Activated CD8-positive, alpha-beta T cell treated with anti-CD3 and anti-CD28 coated beads, Interleukin-2, amount 10 ng/mL, durations not matched to agents 7 days and 5 days (primary cell): ENCODE data around the gene CD34. TPM values are rescaled to one million over a fixed set of nuclear protein-coding genes. Genes with fewer than 3 reads are reported as not detected.
"Not testable (repeated sequence)": the region's sequence is repeated elsewhere in the genome, so short reads cannot be mapped to it uniquely, and the experiment has no call there.

Experiments
- ATAC-seq: fragments of 150-1000 bp; cut with Tn5 transposase; one replicate; pipeline ENCODE4 v1.10.0; 2021; ENCODE audit warnings: moderate library complexity
- CTCF ChIA-PET: fragments of 350-600 bp; sonication (Branson Sonifier 250); formaldehyde crosslinking; loops from one replicate; lab custom pipeline; 2021; ENCODE audit warnings: antibody characterized with exemption; lab: Charles Lee
- POLR2A ChIA-PET: fragments of 350-600 bp; sonication (Branson Sonifier 250); formaldehyde crosslinking; loops from one replicate; lab custom pipeline; 2021; ENCODE audit warnings: antibody characterized with exemption; lab: Charles Lee
- DNase-seq: peaks from one replicate; pipeline ENCODE4 v3.0.0-alpha.2; 2020
- H3K27ac Mint-ChIP-seq: one replicate; pipeline ENCODE4 v1.8.0; 2021; ENCODE audit warnings: mild to moderate bottlenecking, mixed read lengths
- H3K27me3 Mint-ChIP-seq: one replicate; pipeline ENCODE4 v1.8.0; 2021; ENCODE audit warnings: low read depth, mixed read lengths
- H3K36me3 Mint-ChIP-seq: one replicate; pipeline ENCODE4 v1.8.0; 2021; ENCODE audit warnings: low read depth, mixed read lengths
- H3K4me1 Mint-ChIP-seq: one replicate; pipeline ENCODE4 v1.8.0; 2021; ENCODE audit warnings: low read depth, mixed read lengths
- H3K4me3 Mint-ChIP-seq: one replicate; pipeline ENCODE4 v1.8.0; 2021; ENCODE audit warnings: mild to moderate bottlenecking, mixed read lengths
- H3K9me3 Mint-ChIP-seq: one replicate; pipeline ENCODE4 v1.8.0; 2022; ENCODE audit warnings: mixed read lengths; ENCODE audit not compliant: insufficient read depth
- total RNA-seq, 2 experiments: library from RNA; stranded (reverse); gene quantifications; one replicate each; pipeline ENCODE4 v1.2.3, GENCODE V29; 2021

CD34 gene
- total RNA-seq, 2 experiments from 2014 or later = not detected

- POLR2A ChIA-PET = interaction anchor here (0.6 to 2.3 kb wide), 5 partner anchors 12 to 79 kb away, joined by 3 to 20 read pairs (median 6); no protein-coding TSS in a partner anchor
- peaks cover 2% of the 10 kb centered on the region for H3K27me3 Mint-ChIP-seq
- ATAC-seq (no peak), DNase-seq (no peak)
- H3K4me3 Mint-ChIP-seq = peak overlapping the region; percentile 75
- peaks cover 34% of the 10 kb centered on the region for H3K4me1 Mint-ChIP-seq
- no peaks in the 10 kb centered on the region for H3K9me3 Mint-ChIP-seq
- H3K27ac Mint-ChIP-seq = peak overlapping the region; percentile 91
- no peaks in the 10 kb centered on the region for H3K36me3 Mint-ChIP-seq
- CTCF ChIA-PET = interaction anchor here (0.7 to 10.0 kb wide), 46 partner anchors 9 to 361 kb away, joined by 3 to 386 read pairs (median 6); partner anchors contain the start of gene PLXNA2
These were observed 26.5 kb downstream of the CD34 start for GRCh38 chr1:207884266-207885029.

- H3K27ac Mint-ChIP-seq = peak overlapping the region; percentile 91
- H3K27me3 Mint-ChIP-seq = no peaks in the 10 kb centered on the region
- CTCF ChIA-PET = interaction anchor here (0.8 to 10.0 kb wide), 20 partner anchors 14 to 362 kb away, joined by 3 to 386 read pairs (median 16); no protein-coding TSS in a partner anchor
- peaks cover 40% of the 10 kb centered on the region for H3K4me1 Mint-ChIP-seq
- H3K9me3 Mint-ChIP-seq = no peaks in the 10 kb centered on the region
- POLR2A ChIA-PET = interaction anchor here (0.6 to 2.3 kb wide), 7 partner anchors 11 to 533 kb away, joined by 3 to 20 read pairs (median 7); no protein-coding TSS in a partner anchor
- peak; percentile 47 for DNase-seq
- ATAC-seq = peak; percentile 37
- H3K36me3 Mint-ChIP-seq = no peaks in the 10 kb centered on the region
- H3K4me3 Mint-ChIP-seq = peak overlapping the region; percentile 75
These were observed 27.2 kb downstream of the CD34 start for GRCh38 chr1:207883660-207884250.

GRCh38 chr1:207883104-207883651 lies 27.7 kb downstream of the CD34 start:
- Mint-ChIP-seq H3K27me3 (no peaks in the 10 kb centered on the region), H3K36me3 (no peaks in the 10 kb centered on the region), H3K9me3 (no peaks in the 10 kb centered on the region), H3K4me1 (peaks cover 40% of the 10 kb centered on the region), H3K27ac (peak overlapping the region; percentile 91), H3K4me3 (peak overlapping the region; percentile 75)
- no peak for DNase-seq
- POLR2A ChIA-PET = interaction anchor here (0.6 to 2.0 kb wide), 8 partner anchors 10 to 532 kb away, joined by 3 to 13 read pairs (median 5); no protein-coding TSS in a partner anchor
- ATAC-seq = peak; percentile 80
- CTCF ChIA-PET = interaction anchor here (0.6 to 10.0 kb wide), 10 partner anchors 15 to 139 kb away, joined by 3 to 386 read pairs (median 31); no protein-coding TSS in a partner anchor

GRCh38 chr1:207882692-207883091 lies 28.2 kb downstream of the CD34 start:
- Mint-ChIP-seq H3K4me3 (peak overlapping the region; percentile 75), H3K4me1 (peaks cover 40% of the 10 kb centered on the region), H3K27me3 (no peaks in the 10 kb centered on the region), H3K9me3 (no peaks in the 10 kb centered on the region), H3K36me3 (no peaks in the 10 kb centered on the region), H3K27ac (peak overlapping the region; percentile 91)
- ChIA-PET POLR2A (interaction anchor here (0.8 to 2.0 kb wide), 7 partner anchors 10 to 80 kb away, joined by 3 to 13 read pairs (median 6); no protein-coding TSS in a partner anchor), CTCF (interaction anchor here (0.6 to 10.0 kb wide), 7 partner anchors 14 to 87 kb away, joined by 3 to 386 read pairs (median 90); no protein-coding TSS in a partner anchor)
- ATAC-seq = peak; percentile 46
- DNase-seq = no peak

GRCh38 chr1:207878939-207879338 lies 32.0 kb downstream of the CD34 start:
- H3K4me1 Mint-ChIP-seq = peaks cover 47% of the 10 kb centered on the region
- H3K36me3 Mint-ChIP-seq = no peaks in the 10 kb centered on the region
- ATAC-seq (no peak), DNase-seq (no peak)
- CTCF ChIA-PET = interaction anchor here (3.6 kb wide), 1 partner anchor 10 kb away, joined by 18 read pairs; no protein-coding TSS in a partner anchor
- H3K27me3 Mint-ChIP-seq = no peaks in the 10 kb centered on the region
- POLR2A ChIA-PET = no interaction called here
- no peak overlapping the region for H3K27ac Mint-ChIP-seq
- H3K4me3 Mint-ChIP-seq = no peak overlapping the region
- no peaks in the 10 kb centered on the region for H3K9me3 Mint-ChIP-seq

- POLR2A ChIA-PET, H3K27me3 Mint-ChIP-seq, ATAC-seq, H3K4me3 Mint-ChIP-seq, H3K9me3 Mint-ChIP-seq, H3K27ac Mint-ChIP-seq, DNase-seq, H3K36me3 Mint-ChIP-seq: not testable (repeated sequence)
- peaks cover 49% of the 10 kb centered on the region for H3K4me1 Mint-ChIP-seq
- CTCF ChIA-PET = interaction anchor here (2.1 to 3.6 kb wide), 2 partner anchors 9 to 85 kb away, joined by 13 to 18 read pairs; no protein-coding TSS in a partner anchor
These were observed 33.0 kb downstream of the CD34 start for GRCh38 chr1:207877914-207878313.

GRCh38 chr1:207876131-207876530 lies 34.8 kb downstream of the CD34 start:
- ChIA-PET POLR2A (no interaction called here), CTCF (interaction anchor here (0.8 to 20.0 kb wide), 11 partner anchors 7 to 1872 kb away, joined by 3 to 656 read pairs (median 6); no protein-coding TSS in a partner anchor)
- Mint-ChIP-seq H3K9me3 (no peaks in the 10 kb centered on the region), H3K27ac (no peak overlapping the region), H3K4me1 (peaks cover 52% of the 10 kb centered on the region), H3K4me3 (no peak overlapping the region), H3K36me3 (no peaks in the 10 kb centered on the region), H3K27me3 (no peaks in the 10 kb centered on the region)
- DNase-seq (no peak), ATAC-seq (no peak)

GRCh38 chr1:207875532-207875931 lies 35.4 kb downstream of the CD34 start:
- POLR2A ChIA-PET = interaction anchor here (0.7 kb wide), 1 partner anchor 14 kb away, joined by 4 read pairs; no protein-coding TSS in a partner anchor
- ATAC-seq (no peak), DNase-seq (no peak)
- no peaks in the 10 kb centered on the region for H3K9me3 Mint-ChIP-seq
- H3K27ac Mint-ChIP-seq = no peak overlapping the region
- no peaks in the 10 kb centered on the region for H3K36me3 Mint-ChIP-seq
- no peaks in the 10 kb centered on the region for H3K27me3 Mint-ChIP-seq
- H3K4me3 Mint-ChIP-seq = no peak overlapping the region
- CTCF ChIA-PET = interaction anchor here (0.8 to 20.0 kb wide), 13 partner anchors 7 to 1873 kb away, joined by 3 to 656 read pairs (median 5); no protein-coding TSS in a partner anchor
- peaks cover 57% of the 10 kb centered on the region for H3K4me1 Mint-ChIP-seq

- ChIA-PET POLR2A (interaction anchor here (0.8 to 1.5 kb wide), 5 partner anchors 9 to 48 kb away, joined by 3 to 8 read pairs (median 4); no protein-coding TSS in a partner anchor), CTCF (interaction anchor here (0.6 to 20.0 kb wide), 14 partner anchors 11 to 125 kb away, joined by 3 to 656 read pairs (median 4); no protein-coding TSS in a partner anchor)
- Mint-ChIP-seq H3K36me3 (peaks cover 2% of the 10 kb centered on the region), H3K27ac (peak overlapping the region; percentile 86), H3K27me3 (no peaks in the 10 kb centered on the region), H3K4me1 (peaks cover 63% of the 10 kb centered on the region), H3K9me3 (no peaks in the 10 kb centered on the region), H3K4me3 (peak overlapping the region; percentile 56)
- ATAC-seq = peak; percentile 54
- peak; percentile 58 for DNase-seq
These were observed 37.7 kb downstream of the CD34 start for GRCh38 chr1:207873055-207873890.

- ATAC-seq (no peak), DNase-seq (no peak)
- Mint-ChIP-seq H3K27me3 (no peaks in the 10 kb centered on the region), H3K36me3 (peaks cover 6% of the 10 kb centered on the region), H3K27ac (peak overlapping the region; percentile 86), H3K4me3 (peak overlapping the region; percentile 56), H3K4me1 (peaks cover 66% of the 10 kb centered on the region), H3K9me3 (no peaks in the 10 kb centered on the region)
- ChIA-PET CTCF (interaction anchor here (0.6 to 20.0 kb wide), 10 partner anchors 12 to 92 kb away, joined by 3 to 656 read pairs (median 4); no protein-coding TSS in a partner anchor), POLR2A (interaction anchor here (0.8 to 1.5 kb wide), 6 partner anchors 9 to 47 kb away, joined by 3 to 8 read pairs (median 4); no protein-coding TSS in a partner anchor)
These were observed 38.3 kb downstream of the CD34 start for GRCh38 chr1:207872621-207873020.
